IPS-18a (cell line): ENCODE results near the gene ABHD1.

ENCODE experiments used
- H3K27ac ChIP-seq: one replicate; pipeline ENCODE4 v1.5.1; 2013; ENCODE audit warnings: low read length
- H3K27me3 ChIP-seq: one replicate; pipeline ENCODE4 v1.6.1; 2013; ENCODE audit warnings: mild to moderate bottlenecking, low read length; ENCODE audit not compliant: control insufficient read depth, insufficient read depth
- H3K36me3 ChIP-seq: one replicate; pipeline ENCODE4 v1.6.1; 2013; ENCODE audit warnings: low read depth, low read length; ENCODE audit not compliant: control insufficient read depth
- H3K4me1 ChIP-seq: one replicate; pipeline ENCODE4 v1.6.1; 2013; ENCODE audit warnings: low read depth, low read length; ENCODE audit not compliant: control insufficient read depth
- H3K4me3 ChIP-seq: one replicate; pipeline ENCODE4 v1.5.1; 2013; ENCODE audit warnings: low read length
- H3K9ac ChIP-seq: one replicate; pipeline ENCODE4 v1.6.1; 2013; ENCODE audit warnings: mild to moderate bottlenecking, low read length, moderate library complexity
- H3K9me3 ChIP-seq: one replicate; pipeline ENCODE4 v1.6.1; 2013; ENCODE audit warnings: low read depth, low read length; ENCODE audit not compliant: control insufficient read depth

Gene ABHD1

GRCh38 chr2:27150639-27151230 is 27.1 kb downstream of the ABHD1 start:
- no peaks in the 10 kb centered on the region for H3K9me3 ChIP-seq
- H3K4me3 ChIP-seq, result no peak overlapping the region
- H3K27ac ChIP-seq, result no peak overlapping the region
- no peak overlapping the region for H3K9ac ChIP-seq
- no peaks in the 10 kb centered on the region for H3K36me3 ChIP-seq
- H3K4me1 ChIP-seq, result no peaks in the 10 kb centered on the region
- H3K27me3 ChIP-seq, result no peaks in the 10 kb centered on the region

- Histone ChIP-seq H3K4me1 (no peaks in the 10 kb centered on the region), H3K27ac (no peak overlapping the region), H3K9me3 (no peaks in the 10 kb centered on the region), H3K9ac (no peak overlapping the region), H3K36me3 (no peaks in the 10 kb centered on the region), H3K4me3 (no peak overlapping the region), H3K27me3 (no peaks in the 10 kb centered on the region)
These were observed 28.6 kb downstream of the ABHD1 start for GRCh38 chr2:27152102-27152795.

DNA sequence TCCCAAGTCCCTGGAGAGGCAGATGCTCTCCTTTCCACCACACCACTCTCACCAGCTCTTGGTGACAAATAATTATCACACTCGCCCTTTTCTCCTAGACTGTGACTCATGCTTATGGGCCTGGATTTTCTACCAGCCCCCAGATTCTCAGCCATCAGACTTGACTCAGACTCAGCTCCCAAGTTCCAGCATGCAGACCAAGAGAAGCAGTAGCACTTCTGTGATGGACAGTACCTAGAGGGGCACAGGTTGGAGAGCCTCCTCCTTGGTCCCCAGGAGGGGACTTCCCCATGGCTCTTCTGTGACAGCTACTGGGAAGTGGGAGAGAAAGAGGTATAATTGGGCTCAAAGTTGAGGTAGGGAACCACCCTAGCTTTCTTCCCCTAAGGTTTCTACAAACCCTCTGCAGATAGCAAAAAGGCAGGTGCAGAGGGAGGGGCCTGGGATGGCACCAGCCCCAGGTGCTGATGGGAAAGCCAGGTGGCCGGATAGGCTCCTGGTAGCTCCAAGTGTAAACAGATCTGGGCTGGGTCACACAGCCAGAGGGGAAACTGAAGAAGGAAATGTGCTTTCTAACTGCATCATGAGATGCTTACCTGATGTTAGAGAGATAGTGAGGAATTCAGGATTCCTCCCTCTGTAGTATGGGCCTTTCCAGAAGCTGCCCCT is 29.3 kb downstream of the ABHD1 start:
- H3K27ac ChIP-seq, result no peak overlapping the region
- no peaks in the 10 kb centered on the region for H3K9me3 ChIP-seq
- H3K4me1 ChIP-seq, result no peaks in the 10 kb centered on the region
- H3K4me3 ChIP-seq, result no peak overlapping the region
- H3K36me3 ChIP-seq, result no peaks in the 10 kb centered on the region
- H3K27me3 ChIP-seq, result no peaks in the 10 kb centered on the region
- H3K9ac ChIP-seq, result no peak overlapping the region

DNA sequence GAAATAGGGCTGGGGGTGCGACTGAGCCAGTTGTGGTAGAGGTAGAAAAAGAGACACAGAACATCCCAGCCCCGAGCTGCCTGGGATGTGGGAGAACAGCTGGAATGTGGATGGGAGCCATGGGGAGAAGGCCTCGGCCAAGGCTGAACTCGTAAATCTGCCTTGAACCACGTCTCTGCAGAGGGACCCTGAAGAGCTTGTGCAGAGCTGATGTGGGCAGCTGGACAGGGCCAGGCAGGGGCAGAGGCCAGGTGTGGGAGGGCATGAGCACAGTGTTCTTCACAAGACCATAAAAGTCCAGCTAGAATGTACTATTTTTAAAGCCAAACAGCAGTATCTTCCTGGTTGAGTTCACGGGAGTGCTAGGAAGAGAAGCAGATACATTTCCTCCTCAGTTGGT is 30.9 kb downstream of the ABHD1 start:
- H3K4me3 ChIP-seq, result no peak overlapping the region
- H3K4me1 ChIP-seq, result no peaks in the 10 kb centered on the region
- no peak overlapping the region for H3K9ac ChIP-seq
- H3K27me3 ChIP-seq, result no peaks in the 10 kb centered on the region
- no peaks in the 10 kb centered on the region for H3K9me3 ChIP-seq
- no peak overlapping the region for H3K27ac ChIP-seq
- no peaks in the 10 kb centered on the region for H3K36me3 ChIP-seq

GRCh38 chr2:27155069-27155520 is 31.5 kb downstream of the ABHD1 start:
- no peak overlapping the region for H3K9ac ChIP-seq
- no peak overlapping the region for H3K4me3 ChIP-seq
- H3K4me1 ChIP-seq, result no peaks in the 10 kb centered on the region
- H3K27me3 ChIP-seq, result no peaks in the 10 kb centered on the region
- H3K9me3 ChIP-seq, result no peaks in the 10 kb centered on the region
- H3K27ac ChIP-seq, result no peak overlapping the region
- no peaks in the 10 kb centered on the region for H3K36me3 ChIP-seq

DNA sequence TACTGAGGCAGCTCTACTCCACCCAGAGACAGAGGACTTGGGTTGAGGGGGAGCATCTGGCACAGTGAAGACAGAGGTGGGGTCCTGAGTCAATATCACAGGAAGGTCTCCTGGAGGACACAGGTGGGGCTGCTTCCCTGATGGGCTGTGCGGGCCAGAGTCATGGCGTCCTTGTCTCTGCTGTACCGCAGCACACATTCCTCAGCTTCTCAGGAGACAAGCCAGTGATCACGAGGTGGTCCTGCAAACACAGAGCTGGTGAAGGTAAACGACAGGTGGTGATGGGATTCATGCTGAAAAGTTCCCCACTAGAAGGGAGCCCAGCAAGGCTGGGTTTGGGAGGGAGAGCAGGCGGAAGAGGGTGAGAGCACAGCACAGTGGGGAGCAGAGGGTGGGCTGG is 34.9 kb downstream of the ABHD1 start:
- Histone ChIP-seq H3K4me3 (no peak overlapping the region), H3K27me3 (no peaks in the 10 kb centered on the region), H3K9me3 (no peaks in the 10 kb centered on the region), H3K36me3 (no peaks in the 10 kb centered on the region), H3K9ac (no peak overlapping the region), H3K27ac (no peak overlapping the region), H3K4me1 (no peaks in the 10 kb centered on the region)

DNA sequence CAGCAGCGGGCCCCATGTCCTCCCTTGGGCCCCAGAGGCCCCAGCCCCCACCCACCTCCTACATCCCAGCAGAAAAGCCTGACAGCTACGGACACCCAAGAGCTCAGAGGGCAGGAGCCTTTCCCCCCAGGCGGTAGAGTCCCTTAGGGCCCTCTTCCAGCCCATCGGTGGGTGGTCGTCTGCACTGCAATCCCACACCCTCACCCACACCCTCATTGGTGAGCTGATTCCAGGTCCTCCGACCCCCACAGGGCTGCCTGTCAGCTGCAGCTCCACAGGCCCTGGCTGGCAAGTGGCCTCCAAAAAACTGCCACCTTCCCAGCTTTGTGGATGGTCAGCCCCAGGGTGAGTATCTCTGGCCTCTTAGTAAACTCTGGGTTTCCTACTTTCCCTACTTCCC is 35.7 kb downstream of the ABHD1 start:
- no peak overlapping the region for H3K4me3 ChIP-seq
- H3K27me3 ChIP-seq, result no peaks in the 10 kb centered on the region
- H3K4me1 ChIP-seq, result no peaks in the 10 kb centered on the region
- no peaks in the 10 kb centered on the region for H3K36me3 ChIP-seq
- no peak overlapping the region for H3K9ac ChIP-seq
- H3K9me3 ChIP-seq, result no peaks in the 10 kb centered on the region
- H3K27ac ChIP-seq, result no peak overlapping the region

DNA sequence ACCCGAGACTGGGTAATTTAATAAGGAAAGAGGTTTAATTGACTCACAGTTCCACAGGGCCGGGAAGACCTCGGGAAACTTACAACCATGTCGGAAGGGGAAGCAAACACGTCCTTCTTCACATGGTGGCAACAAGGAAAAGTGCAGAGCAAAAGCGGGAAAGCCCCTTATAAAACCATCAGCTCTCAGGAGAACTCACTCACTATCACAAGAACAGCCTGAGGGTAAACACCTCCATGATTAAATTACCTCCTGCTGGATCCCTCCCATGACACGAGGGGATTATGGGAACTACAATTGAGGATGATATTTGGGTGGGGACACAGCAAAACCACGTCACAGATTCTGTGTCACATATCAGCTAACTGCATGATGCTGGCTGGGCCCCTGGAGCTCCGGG is 36.6 kb downstream of the ABHD1 start:
- no peaks in the 10 kb centered on the region for H3K9me3 ChIP-seq
- no peaks in the 10 kb centered on the region for H3K36me3 ChIP-seq
- H3K4me3 ChIP-seq, result no peak overlapping the region
- H3K27me3 ChIP-seq, result no peaks in the 10 kb centered on the region
- H3K4me1 ChIP-seq, result no peaks in the 10 kb centered on the region
- no peak overlapping the region for H3K27ac ChIP-seq
- no peak overlapping the region for H3K9ac ChIP-seq

DNA sequence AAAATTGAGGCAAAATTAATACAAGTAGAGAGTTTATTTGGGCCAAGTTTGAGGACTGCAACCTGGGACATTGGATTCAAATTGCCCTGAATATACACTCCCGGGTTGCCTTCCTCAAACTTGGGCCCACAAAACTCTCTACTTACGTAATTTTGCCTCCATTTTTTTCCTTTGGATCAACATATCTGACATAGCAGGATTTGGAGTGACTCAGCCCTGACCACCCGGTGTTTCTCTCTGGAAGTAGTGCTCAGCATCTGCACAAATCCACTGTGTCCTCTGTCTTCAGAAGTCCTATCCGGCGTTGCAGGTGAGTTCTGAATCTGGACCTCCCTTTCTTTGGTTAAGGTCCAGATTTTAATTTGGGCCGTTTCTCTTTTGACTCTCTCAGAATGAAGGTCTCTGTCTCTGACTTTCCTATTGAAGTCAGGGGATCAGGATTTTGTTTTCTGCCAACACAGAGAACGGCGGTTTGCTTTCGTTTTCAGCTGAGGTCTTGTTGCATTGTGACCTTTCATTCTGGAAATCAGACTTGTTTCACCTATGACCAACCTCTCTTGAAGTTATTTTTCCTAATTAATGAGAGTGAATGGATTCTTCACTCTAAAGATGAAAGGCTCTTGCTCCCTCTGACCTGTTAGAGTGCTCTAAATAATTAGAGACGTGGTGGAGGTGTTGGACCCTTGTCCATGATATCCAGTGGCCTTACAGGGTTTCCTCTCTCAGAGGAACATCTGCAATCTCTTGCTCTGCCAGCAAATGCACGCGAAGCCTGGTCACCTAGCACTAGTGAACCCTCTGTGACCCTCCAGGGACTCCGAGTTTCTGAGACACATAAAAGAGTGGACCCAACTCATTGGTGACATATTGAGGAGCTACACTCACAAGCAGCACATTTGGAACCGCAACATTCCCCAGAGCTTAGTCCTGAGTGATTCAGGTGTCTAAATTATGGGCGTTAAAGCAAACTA is 38.8 kb downstream of the ABHD1 start:
- Histone ChIP-seq H3K36me3 (no peaks in the 10 kb centered on the region), H3K4me3 (no peak overlapping the region), H3K9ac (no peak overlapping the region), H3K9me3 (no peaks in the 10 kb centered on the region), H3K27ac (no peak overlapping the region), H3K27me3 (no peaks in the 10 kb centered on the region), H3K4me1 (no peaks in the 10 kb centered on the region)

- Histone ChIP-seq H3K27me3 (peaks cover under 1% of the 10 kb centered on the region), H3K9ac (no peak overlapping the region), H3K36me3 (no peaks in the 10 kb centered on the region), H3K27ac (no peak overlapping the region), H3K9me3 (no peaks in the 10 kb centered on the region), H3K4me3 (no peak overlapping the region), H3K4me1 (no peaks in the 10 kb centered on the region)
These were observed 41.5 kb downstream of the ABHD1 start for GRCh38 chr2:27164960-27165763.
